SH-SY5Y (cell line): Measurements from ENCODE around the gene CCDC106.

Experiments
- GATA2 ChIP-seq: IDR thresholded peaks from 2 replicates; pipeline ENCODE4 v1.6.1; 2011; ENCODE audit warnings: mild to moderate bottlenecking, low read depth, low read length
- GATA3 ChIP-seq: IDR thresholded peaks from 2 replicates; pipeline ENCODE4 v1.6.1; 2011; ENCODE audit warnings: low read depth, mild to moderate bottlenecking, low read length, moderate library complexity

- no peak for TF ChIP-seq GATA2
- no peak for TF ChIP-seq GATA3
These were observed 30.2 kb downstream of the CCDC106 start for GRCh38 chr19:55678121-55678671.
